G401 (cell line): ENCODE results near the gene NUDT16L1. TPM values are rescaled to one million over a fixed set of nuclear protein-coding genes. Genes with fewer than 3 reads are reported as not detected.
"Not testable (repeated sequence)": the region's sequence is repeated elsewhere in the genome, so short reads cannot be mapped to it uniquely, and the experiment has no call there.

ENCODE experiments used
- DNase-seq: peaks from one replicate; pipeline ENCODE4 v3.0.0-alpha.2; 2015; ENCODE audit warnings: low spot score
- in situ Hi-C: cut with HindIII; loops from 2 replicates; pipeline ENCODE4 v1.10.0; 2016; ENCODE audit warnings: low sequenced_read_pairs, mixed read lengths
- total RNA-seq: library from RNA; depleted of rRNA; stranded (reverse); fragments of >200 nt; shearing (Covaris generic); gene quantifications from 2 replicates; pipeline ENCODE4 v1.2.3, GENCODE V29; 2014; rRNA removed

Gene NUDT16L1
- 71.5 and 89.1 TPM in 2 replicates for total RNA-seq

DNA sequence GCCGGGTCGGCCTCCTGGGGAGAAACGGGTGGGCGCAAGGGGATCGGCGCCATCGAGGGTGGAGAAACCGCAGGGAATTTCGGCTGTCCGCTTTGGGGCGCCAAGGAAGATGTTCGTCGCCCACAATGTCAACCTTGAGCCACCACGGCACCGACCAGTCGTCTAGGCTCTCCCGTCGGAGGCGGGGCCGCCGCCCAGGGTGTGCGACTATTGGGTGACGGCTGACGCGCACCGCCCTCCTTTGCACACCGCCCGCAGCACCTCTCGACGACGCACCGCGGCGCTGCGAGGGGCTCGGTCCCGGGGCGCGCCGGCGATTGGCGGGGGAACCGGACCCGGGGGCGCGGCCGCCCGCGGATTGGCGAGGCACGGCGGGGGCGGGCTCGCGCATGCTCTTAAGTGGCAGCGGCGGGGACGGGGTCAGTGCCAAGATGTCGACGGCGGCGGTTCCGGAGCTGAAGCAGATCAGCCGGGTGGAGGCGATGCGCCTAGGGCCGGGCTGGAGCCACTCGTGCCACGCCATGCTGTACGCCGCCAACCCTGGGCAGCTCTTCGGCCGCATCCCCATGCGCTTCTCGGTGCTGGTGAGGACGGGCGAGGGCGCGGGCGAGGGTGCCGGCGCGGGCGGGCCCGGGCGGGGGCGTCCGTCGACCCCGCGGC, at the start of gene NUDT16L1:
Gene NUDT16L1, plus strand, starts transcription at position 267 of the 660 bp plus-strand sequence. Its CDS starts 165 bp downstream, at position 432.
- peak; percentile 97 for DNase-seq
- in situ Hi-C loops, result loop anchor here (25.0 kb wide), 1 partner anchor 181 kb away; no protein-coding TSS in a partner anchor

DNA sequence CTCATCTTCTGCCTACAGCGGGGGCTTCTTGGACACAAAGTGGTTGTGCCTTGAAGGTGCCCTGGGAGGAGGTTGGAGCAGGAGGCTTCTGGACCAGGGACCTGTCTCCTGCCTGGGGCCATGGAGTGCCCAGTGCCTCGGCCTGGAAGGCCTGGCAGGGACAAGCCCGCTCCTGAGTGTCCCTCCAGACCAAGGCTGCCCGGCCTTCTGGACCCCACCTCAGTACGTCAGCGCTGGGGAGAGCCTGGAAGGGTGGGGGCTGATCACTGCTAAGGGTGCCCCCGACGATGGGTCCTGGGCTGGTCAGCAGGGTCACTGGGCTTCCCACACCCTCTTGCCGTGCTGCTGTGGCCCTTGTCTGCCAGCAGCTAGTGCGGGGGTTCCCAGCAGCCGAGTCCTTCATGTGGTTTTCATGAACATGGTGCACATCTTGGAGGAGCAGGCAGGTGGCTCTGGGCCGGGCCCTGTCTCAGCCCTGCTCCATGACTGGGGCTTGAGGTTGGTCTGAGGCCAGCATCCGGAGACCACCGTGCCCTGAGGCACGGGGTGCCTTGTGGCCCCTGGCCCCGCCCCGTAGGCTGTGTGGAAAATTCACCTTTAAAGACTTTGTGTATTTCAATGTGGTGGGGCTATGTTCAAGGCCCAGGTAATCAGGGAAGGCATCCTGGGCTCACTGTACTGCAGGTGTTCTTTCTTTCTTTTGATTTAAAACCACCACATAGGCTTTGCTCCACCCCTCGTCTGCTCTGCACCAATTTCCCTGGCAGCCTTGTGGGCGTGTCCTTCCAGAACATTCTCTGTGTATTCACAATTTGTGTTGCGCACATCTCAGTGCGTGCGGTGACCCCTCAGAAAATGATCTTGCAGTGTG, 46.4 kb upstream of the NUDT16L1 start:
- in situ Hi-C loops, result no loop called here
- DNase-seq, result no peak

GRCh38 chr16:4647644-4647980, 45.8 kb upstream of the NUDT16L1 start:
- DNase-seq, result no peak
- in situ Hi-C loops, result no loop called here

DNA sequence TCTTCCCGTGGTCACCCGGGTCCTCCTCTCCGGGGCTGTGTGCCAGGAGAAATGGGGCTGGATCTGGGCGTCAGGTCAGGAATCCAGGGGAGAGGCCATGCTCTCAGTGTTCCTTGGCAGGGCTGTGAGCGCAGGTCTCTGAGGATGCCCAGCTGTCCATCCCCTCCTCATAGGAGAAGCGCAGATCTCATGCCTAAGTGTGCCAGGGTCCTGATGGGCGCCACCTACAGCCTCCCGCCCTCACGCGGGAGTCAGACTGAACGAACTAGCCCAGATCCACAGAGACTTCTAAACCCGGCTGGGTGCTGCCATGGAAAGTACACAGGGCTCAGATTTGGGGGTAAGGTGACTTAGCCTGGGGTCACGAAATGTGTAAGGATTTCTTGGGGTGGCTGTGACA, 44.4 kb upstream of the NUDT16L1 start:
- DNase-seq, result no peak

DNA sequence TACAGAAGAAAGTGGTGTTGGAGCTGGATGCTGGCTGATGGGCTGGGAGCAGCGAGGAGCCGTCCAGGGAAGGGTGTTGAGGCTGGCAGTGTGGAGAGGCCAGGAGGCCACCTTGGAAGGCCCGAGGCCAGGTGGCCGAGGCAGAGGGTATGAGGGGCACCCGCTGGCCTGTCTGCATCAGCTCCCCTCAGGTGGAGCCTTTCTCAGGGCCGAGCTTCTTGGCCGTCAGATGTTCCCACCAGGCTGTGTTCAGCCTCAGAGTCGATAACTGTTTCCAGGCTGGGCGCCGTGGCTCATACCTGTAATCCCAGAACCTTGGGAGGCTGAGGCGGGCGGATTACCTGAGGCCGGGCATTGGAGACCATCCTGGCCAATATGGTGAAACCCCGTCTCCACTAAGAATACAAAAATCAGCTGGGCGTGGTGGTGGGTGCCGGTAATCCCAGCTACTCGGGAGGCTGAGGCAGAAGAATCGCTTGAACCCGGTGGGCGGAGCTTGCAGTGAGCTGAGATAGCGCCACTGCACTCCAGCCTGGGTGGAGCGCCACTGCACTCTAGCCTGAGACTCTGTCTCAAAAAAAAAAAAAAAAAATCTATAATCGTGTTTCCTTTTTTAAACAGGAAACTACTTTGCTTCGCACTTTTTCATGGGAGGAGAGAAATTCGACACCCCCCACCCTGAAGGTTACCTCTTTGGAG, 43.5 kb upstream of the NUDT16L1 start:
- DNase-seq, result no peak
- in situ Hi-C loops, result no loop called here

More for the DNA sequence above, 44.4 kb upstream of the NUDT16L1 start:
- in situ Hi-C loops, result no loop called here

GRCh38 chr16:4650443-4651074, 42.8 kb upstream of the NUDT16L1 start:
- in situ Hi-C loops, result not testable (repeated sequence)

GRCh38 chr16:4651827-4652226, 41.5 kb upstream of the NUDT16L1 start:
- no peak for DNase-seq

More at GRCh38 chr16:4650443-4651074, 42.8 kb upstream of the NUDT16L1 start:
- peak; percentile 30 for DNase-seq

GRCh38 chr16:4652561-4652960, 40.8 kb upstream of the NUDT16L1 start:
- no peak for DNase-seq
- in situ Hi-C loops, result no loop called here

More at GRCh38 chr16:4651827-4652226, 41.5 kb upstream of the NUDT16L1 start:
- in situ Hi-C loops, result no loop called here

DNA sequence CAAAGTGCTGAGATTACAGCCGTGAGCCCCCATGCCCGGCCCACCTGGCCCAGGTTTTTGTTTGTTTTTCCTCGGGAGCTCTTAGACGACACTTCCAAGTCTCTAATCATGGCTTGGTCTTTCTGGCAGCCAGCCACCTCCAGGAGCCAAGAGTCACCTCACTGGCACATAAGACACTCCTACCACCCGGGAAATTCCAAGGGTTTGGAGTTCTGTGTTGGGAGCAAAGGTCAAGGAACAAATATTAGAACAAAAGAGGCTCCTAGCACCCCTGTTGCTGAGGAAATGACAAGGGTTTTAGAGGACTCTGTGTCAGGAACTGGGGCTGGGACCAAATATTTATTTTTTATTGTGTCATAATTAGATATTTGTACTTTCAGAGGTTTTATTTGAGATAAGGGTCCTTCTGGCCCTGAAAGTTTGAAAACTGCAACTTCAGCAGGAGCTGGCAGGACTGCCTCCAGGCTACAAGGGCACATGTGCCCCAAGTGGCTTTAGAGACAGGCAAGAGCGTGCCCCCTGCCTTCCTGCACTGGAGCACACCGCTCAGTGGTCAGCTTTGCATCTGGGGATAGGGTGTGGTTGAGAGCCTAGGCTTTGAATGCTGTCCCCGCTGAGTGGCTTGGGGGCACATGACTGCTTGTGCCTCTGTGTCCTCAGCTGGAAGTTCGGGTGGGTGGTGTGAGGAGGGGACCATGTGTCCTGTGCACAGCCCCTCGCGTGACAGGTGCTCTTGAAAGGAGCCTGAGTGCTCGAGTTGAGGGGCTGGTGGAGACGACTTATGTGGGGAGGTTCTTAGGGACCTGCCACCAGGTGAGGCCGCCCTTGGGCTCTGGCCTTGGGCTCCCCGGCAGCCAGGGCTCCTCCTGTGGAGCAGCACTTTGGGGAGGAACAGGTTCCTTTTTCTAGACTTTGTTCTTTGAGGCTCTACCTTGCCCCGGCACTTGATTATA, 39.1 kb upstream of the NUDT16L1 start:
- DNase-seq, result no peak
- in situ Hi-C loops, result no loop called here

- in situ Hi-C loops, result no loop called here
- DNase-seq, result no peak
Observed at GRCh38 chr16:4654964-4655590, 38.3 kb upstream of the NUDT16L1 start.

- in situ Hi-C loops, result no loop called here
- DNase-seq, result no peak
Observed at GRCh38 chr16:4655801-4656200, 37.6 kb upstream of the NUDT16L1 start.

GRCh38 chr16:4656221-4656620, 37.1 kb upstream of the NUDT16L1 start:
- in situ Hi-C loops, result no loop called here
- DNase-seq, result no peak

DNA sequence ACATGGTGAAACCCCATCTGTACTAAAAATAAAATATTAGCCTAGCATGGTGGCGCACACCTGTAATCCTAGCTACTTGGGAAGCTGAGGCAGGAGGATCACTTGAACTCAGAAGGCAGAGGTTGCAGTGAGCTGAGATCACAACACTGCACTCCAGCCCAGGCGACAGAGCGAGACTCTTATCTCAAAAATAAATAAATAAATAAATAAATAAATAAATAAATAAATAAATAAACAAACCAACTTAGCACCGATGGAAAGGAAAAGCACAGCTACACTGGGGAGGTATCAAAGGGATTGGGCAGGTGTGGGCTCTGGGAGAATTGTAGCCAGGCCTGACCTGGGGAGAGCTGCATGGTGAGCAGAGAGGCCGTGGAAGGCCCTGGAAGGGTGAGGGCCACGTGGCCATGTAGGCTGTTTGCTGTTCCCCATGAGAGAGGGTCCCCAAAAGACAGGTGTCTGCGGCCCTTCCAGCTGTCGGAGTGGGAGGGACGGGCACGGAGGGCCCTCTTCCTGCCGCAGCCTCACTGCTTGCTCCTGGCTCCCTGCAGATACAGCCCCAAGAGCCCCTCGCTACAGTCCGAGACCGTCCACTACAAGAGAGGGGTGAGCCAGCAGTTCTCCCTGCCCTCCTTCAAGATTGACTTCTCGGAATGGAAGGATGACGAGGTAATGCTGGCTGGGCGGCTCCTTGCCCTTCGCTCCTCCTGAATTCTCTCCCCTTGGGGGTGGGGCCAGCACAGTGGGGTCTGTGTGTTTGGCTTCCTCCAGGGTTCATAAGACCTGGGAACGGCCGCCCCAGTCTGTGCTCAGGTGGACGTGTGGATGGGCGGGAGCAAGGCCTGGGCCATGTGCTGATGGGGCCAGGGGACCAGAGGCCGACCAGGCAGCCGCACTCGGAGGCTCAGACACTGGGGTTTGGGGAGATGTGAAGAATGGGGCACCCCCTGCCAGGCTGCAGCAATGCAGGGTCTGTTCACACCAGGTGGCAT, 36.4 kb upstream of the NUDT16L1 start:
- in situ Hi-C loops, result no loop called here
- DNase-seq, result no peak

GRCh38 chr16:4659363-4660353, 33.7 kb upstream of the NUDT16L1 start:
- in situ Hi-C loops, result no loop called here
- no peak for DNase-seq

- in situ Hi-C loops, result no loop called here
- DNase-seq, result no peak
Observed at GRCh38 chr16:4660454-4661007, 32.8 kb upstream of the NUDT16L1 start.
